RPMI8226 (cell line): ENCODE results near the gene DNAJA4.
"Not testable (repeated sequence)": the region's sequence is repeated elsewhere in the genome, so short reads cannot be mapped to it uniquely, and the experiment has no call there.

Experiments
- DNase-seq: peaks from one replicate; pipeline ENCODE4 v3.0.0-alpha.2; 2015

DNAJA4 gene

GRCh38 chr15:78244893-78245292, 19.5 kb upstream of the DNAJA4 start:
- DNase-seq, result no peak

DNA sequence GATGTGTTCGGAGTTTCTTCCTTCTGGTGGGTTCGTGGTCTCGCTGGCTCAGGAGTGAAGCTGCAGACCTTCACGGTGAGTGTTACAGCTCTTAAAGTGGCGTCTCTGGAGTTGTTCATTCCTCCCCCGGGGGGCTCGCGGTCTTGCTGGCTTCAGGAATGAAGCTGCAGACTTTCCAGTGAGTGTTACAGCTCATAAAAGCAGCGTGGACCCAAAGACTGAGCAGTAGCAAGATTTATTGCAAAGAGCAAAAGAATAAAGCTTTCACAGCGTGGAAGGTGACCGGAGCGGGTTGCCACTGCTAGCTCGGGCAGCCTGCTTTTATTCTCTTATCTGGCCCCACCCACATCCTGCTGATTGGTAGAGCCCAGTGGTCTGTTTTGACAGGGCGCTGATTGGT, 19.0 kb upstream of the DNAJA4 start:
- not testable (repeated sequence) for DNase-seq

DNA sequence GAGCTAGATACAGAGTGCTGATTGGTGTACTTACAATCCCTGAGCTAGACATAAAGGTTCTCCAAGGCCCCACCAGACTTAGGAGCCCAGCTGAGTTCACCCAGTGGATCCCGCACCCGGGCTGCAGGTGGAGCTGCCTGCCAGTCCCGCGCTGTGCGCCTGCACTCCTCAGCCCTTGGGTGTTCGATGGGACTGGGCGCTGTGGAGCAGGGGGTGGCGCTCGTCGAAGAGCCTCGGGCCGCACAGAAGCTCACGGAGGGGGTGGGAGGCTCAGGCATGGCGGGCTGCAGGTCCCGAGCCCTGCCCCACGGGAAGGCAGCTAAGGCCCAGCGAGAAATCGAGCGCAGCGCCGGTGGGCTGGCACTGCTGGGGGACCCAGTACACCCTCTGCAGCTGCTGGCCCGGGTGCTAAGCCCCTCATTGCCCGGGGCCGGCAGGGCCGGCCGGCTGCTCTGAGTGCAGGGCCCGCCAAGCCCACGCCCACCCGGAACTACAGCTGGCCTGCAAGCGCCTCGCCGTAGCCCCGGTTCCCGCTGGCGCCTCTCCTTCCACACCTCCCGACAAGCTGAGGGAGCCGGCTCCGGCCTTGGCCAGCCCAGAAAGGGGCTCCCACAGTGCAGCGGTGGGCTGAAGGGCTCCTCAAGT, 18.3 kb upstream of the DNAJA4 start:
- DNase-seq, result not testable (repeated sequence)

GRCh38 chr15:78247911-78248310, 16.5 kb upstream of the DNAJA4 start:
- DNase-seq, result no peak

- no peak for DNase-seq
Observed at GRCh38 chr15:78249131-78249530, 15.2 kb upstream of the DNAJA4 start.

GRCh38 chr15:78251136-78251535, 13.2 kb upstream of the DNAJA4 start:
- DNase-seq, result no peak

- DNase-seq, result no peak
Observed at GRCh38 chr15:78255421-78256043, 8.8 kb upstream of the DNAJA4 start.

DNA sequence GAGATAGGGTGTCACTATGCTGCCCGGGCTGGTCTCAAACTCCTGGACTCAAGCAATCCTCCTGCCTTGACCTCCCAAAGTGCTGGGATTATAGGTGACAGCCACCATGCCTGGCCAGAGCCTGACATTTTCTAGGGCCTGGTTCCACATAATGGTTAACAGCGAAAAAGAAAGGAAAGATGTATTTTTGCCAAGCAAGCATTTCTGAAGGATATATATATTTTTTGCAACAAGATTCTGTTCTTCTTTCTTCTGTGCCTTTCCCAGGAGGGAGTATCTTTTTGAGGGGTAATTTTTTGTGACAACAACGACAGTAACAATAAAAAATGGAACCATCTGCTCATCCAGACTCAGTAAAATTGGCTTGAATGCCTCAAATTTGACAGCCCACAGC, 8.3 kb upstream of the DNAJA4 start:
- no peak for DNase-seq

DNA sequence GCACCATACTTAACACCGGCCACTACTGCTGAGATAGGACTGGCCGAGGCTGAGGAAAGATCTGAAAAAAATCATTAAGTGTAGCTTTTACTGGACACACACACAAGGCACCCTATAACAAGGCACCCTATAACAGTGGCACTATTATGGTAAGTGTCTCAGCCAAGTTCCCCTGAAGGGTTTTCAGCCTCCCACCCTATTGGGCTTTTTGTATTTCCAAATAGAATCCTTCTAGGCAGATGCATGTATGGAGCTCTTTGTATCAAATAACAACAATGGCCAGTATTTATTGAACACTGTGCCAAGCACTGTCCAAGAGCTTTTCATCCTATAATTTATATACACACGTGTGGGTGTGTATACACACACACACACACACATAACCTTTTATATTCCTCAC, 6.7 kb upstream of the DNAJA4 start:
- no peak for DNase-seq

DNA sequence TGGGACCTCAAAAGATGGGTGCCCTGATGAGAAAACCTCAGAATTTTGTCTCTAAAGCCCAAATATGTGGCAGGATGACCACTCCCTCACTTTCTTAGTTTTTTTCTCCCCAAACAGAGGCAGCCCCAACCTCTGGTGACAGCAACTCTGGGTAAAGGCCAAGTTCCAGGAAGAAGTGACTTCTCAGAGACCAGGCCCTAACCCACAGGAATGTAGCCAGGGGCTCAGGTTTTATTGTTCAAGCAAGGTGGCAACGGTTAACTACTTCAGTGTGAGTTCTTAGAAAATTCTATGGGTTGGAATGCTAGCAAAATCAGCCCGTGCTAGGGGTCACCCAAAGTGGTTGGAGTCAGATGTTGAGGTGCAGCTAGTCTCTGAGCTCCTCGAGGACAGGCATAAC, 5.1 kb upstream of the DNAJA4 start:
- DNase-seq, result no peak

DNA sequence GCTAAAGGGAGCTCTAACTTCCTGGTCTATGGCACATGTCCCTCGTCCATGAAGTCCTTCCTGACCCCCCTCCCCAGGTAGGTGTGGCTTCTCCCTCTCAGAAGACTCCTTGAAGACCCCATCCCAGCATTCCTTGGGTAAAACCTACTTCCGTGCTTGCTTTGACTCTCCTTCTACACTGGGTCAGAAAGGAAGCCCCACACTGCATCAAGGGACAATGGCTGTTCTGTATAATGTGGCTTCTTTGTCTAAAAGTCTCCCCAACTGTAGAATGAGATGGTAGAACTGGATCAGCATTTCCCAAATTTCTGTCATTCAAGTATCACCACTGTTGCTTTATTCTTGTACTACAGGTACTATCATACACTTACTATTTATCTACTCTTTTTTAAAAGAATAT, 3.9 kb upstream of the DNAJA4 start:
- DNase-seq, result no peak

DNA sequence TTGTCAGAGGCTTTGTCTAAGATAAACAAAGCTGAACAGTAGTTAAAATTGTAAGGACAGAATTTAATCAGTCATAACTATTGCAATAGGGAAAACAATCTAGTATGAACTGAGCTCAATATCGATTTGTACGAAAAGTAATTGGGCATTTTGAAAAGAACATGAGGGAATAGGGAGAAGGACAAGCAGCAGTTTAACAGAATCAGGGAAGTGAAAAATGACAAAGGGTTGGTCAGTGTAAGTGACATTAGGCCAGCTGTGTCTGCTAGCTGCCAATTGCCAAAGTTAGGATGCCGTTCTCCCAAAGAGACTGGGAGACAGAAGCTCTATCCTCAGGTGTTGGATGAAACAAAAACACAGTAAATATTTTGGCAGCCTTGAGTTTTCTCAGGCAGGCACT, 3.3 kb upstream of the DNAJA4 start:
- DNase-seq, result no peak

DNA sequence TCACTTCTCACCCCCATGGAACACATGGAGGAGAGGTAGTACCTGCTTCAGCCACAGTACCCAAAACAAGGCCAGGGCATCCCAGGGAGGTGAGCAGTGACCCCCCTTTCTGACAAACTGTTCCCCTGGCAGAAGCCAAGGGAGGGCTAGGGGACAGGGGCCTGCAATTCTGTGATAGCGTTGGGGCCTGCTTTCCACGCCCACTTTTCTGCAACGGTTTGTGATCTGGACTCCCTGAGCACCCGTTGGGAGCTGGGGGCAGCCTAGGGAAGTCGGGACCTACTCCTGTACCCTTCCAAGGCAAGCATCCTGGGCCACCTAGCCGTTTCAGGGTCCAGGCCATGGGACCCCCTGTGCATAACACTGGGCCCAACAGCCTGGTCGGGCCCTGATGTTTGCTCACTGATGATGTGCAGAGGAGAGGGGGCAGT, 996 bp upstream of the DNAJA4 start:
- DNase-seq, result no peak

GRCh38 chr15:78263907-78264303, 457 bp upstream of the DNAJA4 start:
- DNase-seq, result no peak

DNA sequence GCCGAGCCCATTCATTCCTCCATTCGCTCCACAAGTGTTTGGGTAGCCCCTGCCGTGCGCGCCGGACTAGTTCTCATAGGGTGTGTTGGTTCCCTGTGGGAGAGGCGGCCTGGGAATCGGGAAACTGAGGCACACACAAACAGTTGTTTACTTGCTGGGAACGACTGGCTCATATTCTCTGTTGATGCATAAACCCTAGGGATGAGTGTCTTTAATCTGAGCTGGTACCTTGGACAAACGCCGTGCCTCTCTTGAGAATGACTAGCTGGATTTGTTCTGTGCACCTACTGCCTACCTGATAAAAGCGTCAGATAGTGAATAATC, 737 bp downstream of the DNAJA4 start:
- DNase-seq, result no peak

DNA sequence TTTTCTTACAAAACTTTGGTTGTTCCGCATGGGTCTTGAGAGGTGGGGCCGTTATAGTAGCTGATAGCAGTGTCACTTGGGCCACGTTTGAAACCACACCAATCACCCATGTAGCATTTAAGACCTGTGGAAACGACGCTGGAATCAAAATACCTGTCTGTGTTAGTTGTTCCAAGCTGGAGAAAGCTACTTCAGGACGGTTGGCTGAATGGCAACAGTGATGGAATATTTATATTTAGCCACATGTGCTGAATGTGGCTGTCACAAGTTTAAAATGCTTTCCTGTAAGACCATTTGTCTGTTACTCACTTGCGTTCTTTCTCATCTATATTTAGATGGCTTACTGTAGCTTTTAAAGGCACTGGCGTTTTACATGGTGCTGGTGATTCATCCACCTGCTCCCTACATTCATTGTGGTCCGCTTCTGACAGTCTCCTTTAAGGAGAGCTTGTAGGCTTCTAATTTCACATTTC, 1.4 kb downstream of the DNAJA4 start:
- DNase-seq, result no peak

- DNase-seq, result no peak
Observed at GRCh38 chr15:78266229-78266628, 1.9 kb downstream of the DNAJA4 start.

GRCh38 chr15:78266806-78267205, 2.4 kb downstream of the DNAJA4 start:
- DNase-seq, result no peak

GRCh38 chr15:78272316-78272715, 8.0 kb downstream of the DNAJA4 start:
- no peak for DNase-seq

GRCh38 chr15:78272776-78273175, 8.4 kb downstream of the DNAJA4 start:
- DNase-seq, result no peak

- no peak for DNase-seq
Observed at GRCh38 chr15:78274994-78275393, 10.6 kb downstream of the DNAJA4 start.

DNA sequence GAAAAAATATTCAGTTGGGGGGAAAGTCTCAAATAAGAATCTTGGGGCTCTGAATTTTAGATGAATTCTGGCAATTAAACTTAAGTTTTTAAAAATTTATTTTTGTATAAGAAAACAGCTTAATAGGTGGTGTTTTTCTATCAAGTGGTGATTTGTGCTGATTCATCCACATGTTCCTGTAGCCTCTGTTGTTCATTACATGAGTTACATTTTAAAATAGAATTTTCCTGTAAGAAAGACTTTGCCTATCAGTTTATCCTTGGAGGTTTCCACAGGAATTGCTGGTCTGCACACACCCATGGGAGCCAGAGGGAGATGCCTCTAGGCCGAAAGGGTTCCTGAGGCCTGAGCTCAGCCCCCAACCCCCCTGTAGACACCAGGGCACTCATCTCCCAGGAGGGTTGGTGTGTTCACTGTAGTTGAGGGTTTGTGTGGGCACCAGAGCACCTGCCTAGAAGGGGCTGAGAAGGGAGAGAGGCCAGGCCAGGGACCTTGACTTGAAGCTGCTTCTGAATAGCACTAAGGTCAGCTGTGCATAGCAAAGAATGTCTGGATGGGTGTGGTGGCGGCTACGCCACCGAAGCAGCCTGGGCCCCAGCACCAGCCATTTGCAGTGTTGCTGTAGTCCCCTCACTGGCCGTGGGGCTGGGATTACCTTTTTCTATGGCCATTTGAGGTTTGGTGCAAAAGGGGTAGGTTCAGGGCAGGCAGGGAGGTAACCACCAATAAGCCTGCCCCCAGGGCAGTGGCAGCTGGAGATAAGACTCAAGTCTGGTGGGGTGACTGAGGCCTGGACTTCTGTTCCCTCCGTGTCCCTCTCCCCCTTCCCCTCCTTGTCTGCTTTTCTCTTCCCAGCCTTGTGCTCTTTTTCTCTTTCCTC, 11.9 kb downstream of the DNAJA4 start:
- no peak for DNase-seq

DNA sequence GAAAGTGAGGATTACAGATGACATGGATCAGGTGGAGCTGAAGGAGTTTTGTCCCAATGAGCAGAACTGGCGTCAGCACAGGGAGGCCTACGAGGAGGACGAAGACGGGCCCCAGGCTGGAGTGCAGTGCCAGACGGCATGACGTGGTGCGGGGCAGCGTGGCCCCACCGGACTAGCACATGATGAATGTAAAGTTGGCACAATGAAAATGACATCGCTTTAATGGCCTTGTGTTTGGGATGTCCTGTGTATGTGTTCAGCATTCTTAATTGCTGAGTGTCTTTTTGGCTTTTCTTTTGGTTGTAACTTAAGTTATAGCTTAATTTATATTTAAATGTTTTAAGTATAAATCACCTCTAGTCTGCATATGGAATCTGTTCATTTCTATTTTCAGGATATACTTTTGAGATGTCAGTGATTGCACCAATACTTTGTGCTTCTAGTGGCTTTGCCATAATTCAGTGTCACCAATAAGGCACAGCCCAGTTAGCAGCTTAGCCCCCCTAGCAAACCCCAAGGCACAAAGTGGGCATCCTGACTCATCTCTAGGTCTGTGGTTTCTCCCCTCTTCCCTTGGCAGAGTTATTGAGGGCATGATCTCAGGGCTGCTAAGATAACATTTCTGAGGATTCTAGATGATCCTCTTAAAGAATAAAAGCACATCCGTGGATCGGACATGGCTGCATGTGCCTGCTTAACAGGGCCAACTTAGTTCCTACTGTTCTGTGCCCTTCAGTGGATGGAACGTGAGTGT, 16.1 kb downstream of the DNAJA4 start:
- no peak for DNase-seq
